Neural cell (in vitro differentiated cells): ENCODE results near the gene KIF21B. TPM values are rescaled to one million over a fixed set of nuclear protein-coding genes. Genes with fewer than 3 reads are reported as not detected.

Experiments used
- H2AFZ ChIP-seq: fragments of 200-600, 300-800 bp; sonication (generic), shearing (Covaris generic); 2 replicates; pipeline ENCODE4 v1.6.0; 2014; ENCODE audit warnings: low read depth, mild to moderate bottlenecking, antibody characterized with exemption, low read length, moderate library complexity
- H3F3A ChIP-seq: fragments of 200-600 bp; shearing (Covaris generic); 2 replicates; pipeline ENCODE4 v1.6.1; 2016; ENCODE audit warnings: mild to moderate bottlenecking, moderate library complexity, mixed read lengths, antibody characterized with exemption, low read length; ENCODE audit not compliant: insufficient read depth, poor library complexity, severe bottlenecking
- H3K27ac ChIP-seq: fragments of 200-600, 300-800 bp; sonication (generic), shearing (Covaris generic); 2 replicates; pipeline ENCODE4 v1.5.1; 2014; ENCODE audit warnings: mild to moderate bottlenecking, low read length, moderate library complexity
- H3K27me3 ChIP-seq: fragments of 300-800, 200-600 bp; sonication (generic), shearing (Covaris generic); 2 replicates; pipeline ENCODE4 v1.6.0; 2014; ENCODE audit warnings: mild to moderate bottlenecking, low read depth, low read length, moderate library complexity; ENCODE audit not compliant: insufficient read depth
- H3K36me3 ChIP-seq: fragments of 300-800, 200-600 bp; sonication (generic), shearing (Covaris generic); 2 replicates; pipeline ENCODE4 v1.5.1; 2014; ENCODE audit warnings: mild to moderate bottlenecking, antibody characterized with exemption, low read length, moderate library complexity; ENCODE audit not compliant: insufficient read depth
- H3K4me2 ChIP-seq: fragments of 300-800, 200-600 bp; sonication (generic), shearing (Covaris generic); 2 replicates; pipeline ENCODE4 v1.6.0; 2014; ENCODE audit warnings: mild to moderate bottlenecking, low read length
- H3K4me3 ChIP-seq: fragments of 300-800, 200-600 bp; sonication (generic), shearing (Covaris generic); 2 replicates; pipeline ENCODE4 v1.5.1; 2014; ENCODE audit warnings: mild to moderate bottlenecking, low read length, moderate library complexity
- H3K79me2 ChIP-seq: fragments of 200-600 bp; shearing (Covaris generic); replicated peaks from 2 replicates; pipeline ENCODE4 v1.6.0; 2014; ENCODE audit warnings: mild to moderate bottlenecking, low read length, moderate library complexity; ENCODE audit not compliant: insufficient read depth
- H3K9ac ChIP-seq: fragments of 300-800, 200-600 bp; sonication (generic), shearing (Covaris generic); 2 replicates; pipeline ENCODE4 v1.6.1; 2016; ENCODE audit warnings: mild to moderate bottlenecking, low read length, mixed read lengths
- H3K9me2 ChIP-seq: fragments of 200-600 bp; shearing (Covaris generic); 2 replicates; pipeline ENCODE4 v1.6.1; 2016; ENCODE audit warnings: mild to moderate bottlenecking, low read length, mixed read lengths; ENCODE audit not compliant: insufficient read depth
- H3K9me3 ChIP-seq: fragments of 200-600, 300-800 bp; sonication (generic), shearing (Covaris generic); 2 replicates; pipeline ENCODE4 v1.6.1; 2016; ENCODE audit warnings: mild to moderate bottlenecking, mixed run types, low read length, moderate library complexity, mixed read lengths
- H4K20me1 ChIP-seq: fragments of 200-600 bp; shearing (Covaris generic); 2 replicates; pipeline ENCODE4 v1.6.1; 2016; ENCODE audit warnings: mild to moderate bottlenecking, mixed run types; ENCODE audit not compliant: insufficient read depth
- CTCF ChIP-seq: fragments of 450-650 bp; IDR thresholded peaks from 2 replicates; pipeline ENCODE4 v1.5.1; 2014; ENCODE audit warnings: antibody characterized with exemption, mild to moderate bottlenecking, moderate library complexity; ENCODE audit not compliant: poor library complexity, severe bottlenecking
- EP300 ChIP-seq: fragments of 450-650 bp; conservative IDR thresholded peaks from 2 replicates; pipeline ENCODE4 v1.6.1; 2014; ENCODE audit warnings: antibody characterized with exemption, mild to moderate bottlenecking, moderate library complexity; ENCODE audit not compliant: poor library complexity, severe bottlenecking
- EZH2 ChIP-seq: fragments of 200-600, 300-800 bp; shearing (Covaris generic), sonication (generic); IDR thresholded peaks from 2 replicates; pipeline ENCODE4 v1.6.1; 2014; ENCODE audit warnings: antibody characterized with exemption, low read length, borderline replicate concordance, mild to moderate bottlenecking; ENCODE audit not compliant: insufficient read depth, poor library complexity, severe bottlenecking
- MXI1 ChIP-seq: fragments of 450-650 bp; conservative IDR thresholded peaks from 2 replicates; pipeline ENCODE4 v1.6.1; 2014; ENCODE audit warnings: antibody characterized with exemption, mild to moderate bottlenecking; ENCODE audit not compliant: poor library complexity, severe bottlenecking
- POLR2AphosphoS5 ChIP-seq: IDR thresholded peaks from 2 replicates; pipeline ENCODE4 v1.6.1; 2012
- RAD21 ChIP-seq: fragments of 450-650 bp; conservative IDR thresholded peaks from 2 replicates; pipeline ENCODE4 v1.6.1; 2014; ENCODE audit warnings: antibody characterized with exemption, mild to moderate bottlenecking, moderate library complexity
- REST ChIP-seq: IDR thresholded peaks from 2 replicates; pipeline ENCODE4 v1.6.1; 2012; ENCODE audit warnings: borderline replicate concordance
- SMC3 ChIP-seq: fragments of 450-650 bp; conservative IDR thresholded peaks from 2 replicates; pipeline ENCODE4 v1.6.1; 2014; ENCODE audit warnings: antibody characterized with exemption, mild to moderate bottlenecking, moderate library complexity; ENCODE audit not compliant: poor library complexity
- TAF1 ChIP-seq: IDR thresholded peaks from 2 replicates; pipeline ENCODE4 v1.6.1; 2012; ENCODE audit warnings: low read depth
- polyA plus RNA-seq: library from polyadenylated mRNA; depleted of rRNA; stranded (reverse); fragments of >200 nt; gene quantifications from 2 replicates; pipeline ENCODE4 v1.2.3, GENCODE V29; 2014

KIF21B gene
- polyA plus RNA-seq, 1 donor from 2014 or later = 53.7 TPM

DNA sequence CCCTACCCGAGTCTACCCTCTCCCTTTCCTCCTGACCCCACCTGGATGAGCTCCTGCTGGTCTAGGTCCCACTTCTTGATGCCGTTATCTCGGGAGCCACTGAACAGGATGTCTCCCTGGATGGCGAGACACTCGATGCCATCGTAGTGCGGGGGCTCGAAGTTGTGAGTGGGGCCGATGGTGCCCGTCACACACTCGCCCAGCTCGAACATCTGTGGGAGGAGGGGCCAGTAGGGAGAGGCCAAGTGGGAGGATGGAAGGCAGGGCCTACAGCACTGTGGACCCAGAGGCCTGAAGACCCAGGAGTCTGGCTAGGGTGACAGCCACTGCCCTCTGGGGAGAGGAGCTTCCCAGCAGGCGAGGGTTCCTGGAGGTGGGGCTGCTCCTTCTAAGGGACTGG, 48.1 kb downstream of the KIF21B start:
- Histone ChIP-seq H3K4me2 (no peak overlapping the region), H3K4me3 (no peak overlapping the region), H4K20me1 (no peaks in the 10 kb centered on the region), H3K27me3 (no peaks in the 10 kb centered on the region), H3K9me3 (no peaks in the 10 kb centered on the region), H3K79me2 (no peaks in the 10 kb centered on the region), H3K36me3 (peaks cover 9% of the 10 kb centered on the region), H3K9ac (no peak overlapping the region), H3F3A (no peaks in the 10 kb centered on the region), H3K27ac (no peak overlapping the region), H3K9me2 (no peaks in the 10 kb centered on the region), H2AFZ (no peak overlapping the region)
- TF ChIP-seq CTCF (no peak), TAF1 (no peak), SMC3 (no peak), EZH2 (no peak), EP300 (no peak), RAD21 (no peak), POLR2AphosphoS5 (no peak), MXI1 (no peak), REST (no peak)

GRCh38 chr1:200974711-200975110, 48.8 kb downstream of the KIF21B start:
- H3F3A ChIP-seq = no peaks in the 10 kb centered on the region
- no peak overlapping the region for H3K9ac ChIP-seq
- no peak overlapping the region for H3K4me3 ChIP-seq
- H3K79me2 ChIP-seq = no peaks in the 10 kb centered on the region
- TF ChIP-seq SMC3 (no peak), MXI1 (no peak), EP300 (no peak), EZH2 (no peak), CTCF (no peak), RAD21 (no peak), POLR2AphosphoS5 (no peak), REST (no peak), TAF1 (no peak)
- H3K9me3 ChIP-seq = no peaks in the 10 kb centered on the region
- no peak overlapping the region for H2AFZ ChIP-seq
- H3K9me2 ChIP-seq = no peaks in the 10 kb centered on the region
- H3K4me2 ChIP-seq = no peak overlapping the region
- H3K27me3 ChIP-seq = no peaks in the 10 kb centered on the region
- peaks cover 9% of the 10 kb centered on the region for H3K36me3 ChIP-seq
- no peak overlapping the region for H3K27ac ChIP-seq
- H4K20me1 ChIP-seq = no peaks in the 10 kb centered on the region
